SU-DHL-6 (cell line): Measurements from ENCODE around the gene PLXND1.
"Not testable (repeated sequence)": the region's sequence is repeated elsewhere in the genome, so short reads cannot be mapped to it uniquely, and the experiment has no call there.

Source experiments
- H2AFZ ChIP-seq: fragments of 200-600 bp; sonication (generic); 2 replicates; pipeline ENCODE4 v1.6.1; 2014; ENCODE audit warnings: low read depth, mild to moderate bottlenecking, moderate library complexity, mixed read lengths, antibody characterized with exemption, low read length; ENCODE audit not compliant: severe bottlenecking
- H3F3A ChIP-seq: fragments of 200-600 bp; shearing (Covaris generic); 2 replicates; pipeline ENCODE4 v1.6.0; 2016; ENCODE audit warnings: antibody characterized with exemption, mild to moderate bottlenecking; ENCODE audit not compliant: insufficient read depth
- H3K27ac ChIP-seq: fragments of 200-600 bp; sonication (generic); 2 replicates; pipeline ENCODE4 v1.5.1; 2016; ENCODE audit warnings: low read depth, mild to moderate bottlenecking, low read length, moderate library complexity, mixed read lengths
- H3K27me3 ChIP-seq: fragments of 200-600 bp; sonication (generic), shearing (Covaris generic); 2 replicates; pipeline ENCODE4 v1.6.0; 2014; ENCODE audit warnings: mild to moderate bottlenecking, low read length
- H3K36me3 ChIP-seq: fragments of 200-600 bp; sonication (generic); 2 replicates; pipeline ENCODE4 v1.6.1; 2014; ENCODE audit warnings: mild to moderate bottlenecking, low read length, mixed read lengths
- H3K4me2 ChIP-seq: fragments of 300-600, 200-600 bp; shearing (Covaris generic), sonication (generic); 2 replicates; pipeline ENCODE4 v1.6.0; 2014; ENCODE audit warnings: low read length, low read depth, mild to moderate bottlenecking; ENCODE audit not compliant: poor library complexity, severe bottlenecking
- H3K4me3 ChIP-seq: fragments of 200-600 bp; sonication (generic); 2 replicates; pipeline ENCODE4 v1.5.1; 2014; ENCODE audit warnings: antibody characterized with exemption, low read length, mild to moderate bottlenecking, mixed read lengths; ENCODE audit not compliant: insufficient read depth, poor library complexity, severe bottlenecking
- H3K79me2 ChIP-seq: fragments of 200-600 bp; sonication (generic); 2 replicates; pipeline ENCODE4 v1.6.1; 2014; ENCODE audit warnings: mild to moderate bottlenecking, low read length, moderate library complexity; ENCODE audit not compliant: insufficient read depth
- H3K9ac ChIP-seq: fragments of 200-600 bp; sonication (generic); 2 replicates; pipeline ENCODE4 v1.7.0; 2014; ENCODE audit warnings: mild to moderate bottlenecking, low read length
- H3K9me2 ChIP-seq: fragments of 200-600 bp; sonication (generic); replicated peaks from 2 replicates; pipeline ENCODE4 v1.6.1; 2014; ENCODE audit warnings: low read length; ENCODE audit not compliant: insufficient read depth
- H3K9me3 ChIP-seq: fragments of 200-600 bp; sonication (generic); 2 replicates; pipeline ENCODE4 v1.6.1; 2014; ENCODE audit warnings: low read length, mixed read lengths; ENCODE audit not compliant: insufficient read depth
- H4K20me1 ChIP-seq: fragments of 200-600 bp; sonication (generic); 2 replicates; pipeline ENCODE4 v1.6.1; 2014; ENCODE audit warnings: low read depth, mild to moderate bottlenecking, antibody characterized with exemption, low read length, moderate library complexity, mixed read lengths
- CTCF ChIP-seq: fragments of 200-600 bp; sonication (generic); IDR thresholded peaks from one replicate; pipeline ENCODE4 v1.5.1; 2017; ENCODE audit warnings: antibody characterized with exemption, mild to moderate bottlenecking, low read length, moderate library complexity; ENCODE audit not compliant: insufficient read depth, poor library complexity, severe bottlenecking
- EZH2phosphoT487 ChIP-seq: fragments of 200-600 bp; sonication (generic), shearing (Covaris generic); conservative IDR thresholded peaks from 2 replicates; pipeline ENCODE4 v1.6.1; 2018; ENCODE audit warnings: mild to moderate bottlenecking, antibody characterized with exemption, low read length, moderate library complexity, mixed read lengths

PLXND1 gene

GRCh38 chr3:129648391-129648790 is 41.9 kb upstream of the PLXND1 start:
- Histone ChIP-seq H3K36me3 (no peaks in the 10 kb centered on the region), H3K4me2 (no peak overlapping the region), H3K9ac (no peak overlapping the region), H3K9me3 (no peaks in the 10 kb centered on the region), H3K4me3 (no peak overlapping the region), H3K27ac (no peak overlapping the region), H3F3A (no peaks in the 10 kb centered on the region), H2AFZ (no peak overlapping the region), H3K9me2 (no peaks in the 10 kb centered on the region), H4K20me1 (no peaks in the 10 kb centered on the region), H3K79me2 (no peaks in the 10 kb centered on the region), H3K27me3 (no peaks in the 10 kb centered on the region)
- no peak for TF ChIP-seq EZH2phosphoT487
- TF ChIP-seq CTCF = no peak

- Histone ChIP-seq H3K79me2 (no peaks in the 10 kb centered on the region), H3F3A (no peaks in the 10 kb centered on the region), H3K9me2 (no peaks in the 10 kb centered on the region), H3K9ac (no peak overlapping the region), H4K20me1 (no peaks in the 10 kb centered on the region), H3K9me3 (no peaks in the 10 kb centered on the region), H3K4me2 (no peak overlapping the region), H3K27ac (no peak overlapping the region), H2AFZ (no peak overlapping the region), H3K36me3 (no peaks in the 10 kb centered on the region), H3K4me3 (no peak overlapping the region), H3K27me3 (no peaks in the 10 kb centered on the region)
- no peak for TF ChIP-seq CTCF
- TF ChIP-seq EZH2phosphoT487 = no peak
Observed at GRCh38 chr3:129645286-129645685, 38.8 kb upstream of the PLXND1 start.

- Histone ChIP-seq H3K9me2 (no peaks in the 10 kb centered on the region), H3K27me3 (no peaks in the 10 kb centered on the region), H3K9ac (no peak overlapping the region), H3K4me3 (no peak overlapping the region), H3K4me2 (no peak overlapping the region), H3K9me3 (no peaks in the 10 kb centered on the region), H3K27ac (no peak overlapping the region), H3K79me2 (no peaks in the 10 kb centered on the region), H3F3A (no peaks in the 10 kb centered on the region), H2AFZ (no peak overlapping the region), H4K20me1 (no peaks in the 10 kb centered on the region), H3K36me3 (no peaks in the 10 kb centered on the region)
- TF ChIP-seq EZH2phosphoT487 (no peak), CTCF (no peak)
Observed at GRCh38 chr3:129644836-129645235, 38.4 kb upstream of the PLXND1 start.

GRCh38 chr3:129641567-129642260 is 35.2 kb upstream of the PLXND1 start:
- not testable (repeated sequence) for H3K9me2 ChIP-seq, H3K9ac ChIP-seq, H3K4me2 ChIP-seq, H3K79me2 ChIP-seq, H4K20me1 ChIP-seq, H3K4me3 ChIP-seq, H2AFZ ChIP-seq, H3K27ac ChIP-seq, H3F3A ChIP-seq, H3K9me3 ChIP-seq, H3K36me3 ChIP-seq, H3K27me3 ChIP-seq

GRCh38 chr3:129640985-129641384 is 34.5 kb upstream of the PLXND1 start:
- not testable (repeated sequence) for H3K9ac ChIP-seq, H3F3A ChIP-seq, H3K9me2 ChIP-seq, H3K27ac ChIP-seq, H3K4me2 ChIP-seq, H2AFZ ChIP-seq, H3K27me3 ChIP-seq, H3K4me3 ChIP-seq, H3K36me3 ChIP-seq, H3K9me3 ChIP-seq, H3K79me2 ChIP-seq, H4K20me1 ChIP-seq
